Adipocyte (in vitro differentiated cells): ENCODE measurements around the gene HMGB2.
A peak's percentile ranks its signal among the peaks of the same experiment; 100 is the strongest.

Source experiments
- DNase-seq: peaks from one replicate; pipeline ENCODE4 v3.0.0-alpha.2; 2015; ENCODE audit warnings: low read depth
- H3K27me3 ChIP-seq: replicated peaks from 2 replicates; pipeline ENCODE4 v1.7.0; 2013; ENCODE audit warnings: mild to moderate bottlenecking, low read length, moderate library complexity; ENCODE audit not compliant: control insufficient read depth, insufficient read depth
- H3K36me3 ChIP-seq: 2 replicates; pipeline ENCODE4 v1.7.0; 2013; ENCODE audit warnings: low read length, mild to moderate bottlenecking, moderate library complexity; ENCODE audit not compliant: control insufficient read depth, insufficient read depth, severe bottlenecking
- H3K4me1 ChIP-seq: 2 replicates; pipeline ENCODE4 v1.7.0; 2013; ENCODE audit warnings: mild to moderate bottlenecking, low read length, moderate library complexity; ENCODE audit not compliant: control insufficient read depth, insufficient read depth
- H3K4me3 ChIP-seq: 2 replicates; pipeline ENCODE4 v1.7.0; 2013; ENCODE audit warnings: mild to moderate bottlenecking, low read length, moderate library complexity
- H3K9ac ChIP-seq: 2 replicates; pipeline ENCODE4 v1.7.0; 2013; ENCODE audit warnings: mild to moderate bottlenecking, low read length, moderate library complexity
- H3K9me3 ChIP-seq: 2 replicates; pipeline ENCODE4 v1.7.0; 2013; ENCODE audit warnings: mild to moderate bottlenecking, low read length, moderate library complexity; ENCODE audit not compliant: control insufficient read depth

HMGB2 gene

DNA sequence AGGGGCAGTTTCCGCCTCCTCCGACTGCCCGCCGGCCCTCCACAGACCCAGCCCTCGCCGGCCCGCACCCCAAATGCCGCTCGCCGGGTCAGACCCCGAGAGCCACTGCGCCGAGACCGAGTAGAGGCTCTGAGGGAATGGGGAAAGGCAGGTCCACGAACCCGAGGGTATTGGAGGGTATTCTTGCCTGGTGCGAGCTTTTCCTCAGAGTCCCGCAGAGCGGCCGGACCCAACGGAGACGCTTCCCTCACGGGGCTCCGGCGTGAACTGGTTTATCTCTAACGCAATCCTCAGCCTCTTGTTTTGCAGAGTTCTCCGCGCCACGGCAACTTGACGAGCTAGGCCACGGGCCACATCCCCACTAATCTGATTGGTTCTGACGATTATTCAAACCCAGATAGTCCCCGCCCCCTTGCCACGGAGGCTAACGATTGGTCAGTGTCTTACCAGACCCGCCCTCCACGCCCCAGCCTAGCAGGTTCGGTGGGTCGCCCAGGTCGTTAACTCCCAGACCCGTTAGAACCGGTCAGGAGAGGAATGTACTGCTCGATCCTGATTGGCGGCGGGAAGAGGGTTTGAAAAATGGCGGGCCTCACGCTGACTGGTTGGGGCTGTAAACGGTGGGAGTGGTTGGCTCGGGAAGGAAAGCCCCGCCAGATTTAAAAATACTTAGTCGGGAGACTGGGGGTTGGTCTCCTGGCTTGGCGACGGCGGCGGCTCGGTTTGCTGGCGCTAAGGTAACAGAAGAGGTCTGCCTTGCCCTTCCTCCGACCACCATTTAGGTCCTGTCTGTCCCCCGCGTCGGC, at the start of gene HMGB2:
Gene HMGB2, minus strand, starts transcription at position 274 of the 806 bp plus-strand sequence. CDS start 709 bp downstream, outside the sequence.
- DNase-seq = peak; percentile 100
- peak within 1 kb of the TSS; percentile 99 for H3K9ac ChIP-seq

DNA sequence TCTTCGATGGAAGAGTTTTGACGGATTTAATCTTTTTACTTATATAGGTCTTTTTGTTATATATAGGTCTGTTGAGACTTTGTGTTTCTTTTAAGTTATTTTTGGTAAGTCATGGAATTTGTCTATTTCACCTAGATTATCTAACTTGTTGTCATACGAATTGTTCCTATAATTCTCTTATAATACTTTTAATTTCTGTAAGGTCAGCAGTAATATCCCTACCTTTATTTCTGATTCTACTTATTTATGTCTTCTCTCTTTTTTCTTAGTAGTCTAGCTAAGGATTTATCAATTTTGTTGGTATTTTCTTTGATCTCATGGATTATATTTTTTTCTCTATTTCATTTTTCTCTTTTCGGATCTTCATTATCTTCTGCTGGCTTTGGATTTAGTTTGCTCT, 48.2 kb upstream of the HMGB2 start:
- Histone ChIP-seq H3K9ac (no peak overlapping the region), H3K9me3 (no peaks in the 10 kb centered on the region), H3K4me3 (no peak overlapping the region), H3K27me3 (no peaks in the 10 kb centered on the region), H3K36me3 (peaks cover 4% of the 10 kb centered on the region), H3K4me1 (peaks cover 7% of the 10 kb centered on the region)
- no peak for DNase-seq

More for the DNA sequence above, at the start of gene HMGB2:
- Histone ChIP-seq H3K4me1 (peaks cover 16% of the 10 kb centered on the region), H3K36me3 (peaks cover 14% of the 10 kb centered on the region), H3K9me3 (no peaks in the 10 kb centered on the region), H3K4me3 (peak within 1 kb of the TSS; percentile 98), H3K27me3 (no peaks in the 10 kb centered on the region)

DNA sequence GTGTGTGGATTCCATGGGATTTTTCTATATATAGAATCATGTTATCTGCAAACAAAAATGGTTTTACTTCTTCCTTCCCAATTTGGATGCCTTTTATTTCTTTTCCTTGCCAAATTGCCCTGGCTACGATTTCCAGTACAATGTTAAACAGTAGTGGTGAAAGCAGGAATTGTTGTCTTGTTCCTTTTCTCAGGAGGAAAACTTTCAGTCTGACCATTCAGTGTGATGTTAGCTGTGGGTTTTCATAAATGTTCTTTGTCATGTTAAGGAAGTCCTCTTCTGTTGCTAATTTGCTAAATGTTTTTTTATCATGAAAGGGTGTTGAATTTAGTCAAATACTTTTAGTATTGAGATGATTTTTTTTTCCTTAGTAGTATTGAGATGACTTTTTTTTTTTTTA, 47.5 kb upstream of the HMGB2 start:
- H3K9ac ChIP-seq = no peak overlapping the region
- no peak for DNase-seq
- H3K4me3 ChIP-seq = no peak overlapping the region
- peaks cover 4% of the 10 kb centered on the region for H3K36me3 ChIP-seq
- peaks cover 7% of the 10 kb centered on the region for H3K4me1 ChIP-seq
- H3K9me3 ChIP-seq = no peaks in the 10 kb centered on the region
- H3K27me3 ChIP-seq = no peaks in the 10 kb centered on the region

DNA sequence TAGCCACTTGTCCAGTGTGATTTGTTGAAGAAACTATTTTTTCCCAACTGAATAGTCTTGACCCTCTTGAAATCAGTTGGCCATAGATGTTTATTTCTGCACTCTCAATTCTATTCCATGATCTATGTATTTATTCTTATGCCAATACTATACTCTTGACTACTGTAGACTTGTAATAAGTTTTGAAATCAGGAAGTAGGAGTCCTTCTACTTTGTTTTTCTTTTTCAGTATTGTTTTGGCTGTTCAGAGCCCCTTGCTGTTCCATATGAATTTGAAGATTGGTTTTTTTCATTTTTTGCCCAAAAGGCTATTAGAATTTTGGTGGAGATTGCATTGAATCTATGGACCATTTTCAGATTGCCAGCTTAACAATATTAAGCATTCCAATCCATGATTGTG, 46.8 kb upstream of the HMGB2 start:
- Histone ChIP-seq H3K36me3 (peaks cover 4% of the 10 kb centered on the region), H3K9ac (no peak overlapping the region), H3K9me3 (no peaks in the 10 kb centered on the region), H3K4me3 (no peak overlapping the region), H3K27me3 (no peaks in the 10 kb centered on the region), H3K4me1 (peaks cover 7% of the 10 kb centered on the region)
- no peak for DNase-seq

DNA sequence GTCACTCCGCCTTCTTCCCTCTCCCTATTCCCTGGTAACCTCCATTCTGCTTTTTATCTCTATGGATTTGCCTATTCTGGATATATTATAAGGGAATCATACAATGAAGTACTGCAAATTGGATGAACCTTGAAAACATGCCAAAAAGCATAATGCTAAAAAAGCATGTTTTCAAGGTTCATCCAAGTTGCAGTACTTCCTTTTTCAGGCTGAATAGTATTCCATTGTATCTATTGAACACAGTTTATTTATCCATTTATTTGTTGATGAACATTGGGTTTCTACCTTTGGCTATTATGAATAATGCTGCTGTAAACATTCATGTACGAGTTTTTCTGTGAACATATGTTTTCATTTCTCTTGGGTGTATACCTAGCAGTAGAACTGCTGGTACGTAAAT, 45.8 kb upstream of the HMGB2 start:
- no peak overlapping the region for H3K9ac ChIP-seq
- H3K4me1 ChIP-seq = peaks cover 7% of the 10 kb centered on the region
- DNase-seq = no peak
- H3K9me3 ChIP-seq = no peaks in the 10 kb centered on the region
- peaks cover 4% of the 10 kb centered on the region for H3K36me3 ChIP-seq
- H3K27me3 ChIP-seq = no peaks in the 10 kb centered on the region
- H3K4me3 ChIP-seq = no peak overlapping the region

DNA sequence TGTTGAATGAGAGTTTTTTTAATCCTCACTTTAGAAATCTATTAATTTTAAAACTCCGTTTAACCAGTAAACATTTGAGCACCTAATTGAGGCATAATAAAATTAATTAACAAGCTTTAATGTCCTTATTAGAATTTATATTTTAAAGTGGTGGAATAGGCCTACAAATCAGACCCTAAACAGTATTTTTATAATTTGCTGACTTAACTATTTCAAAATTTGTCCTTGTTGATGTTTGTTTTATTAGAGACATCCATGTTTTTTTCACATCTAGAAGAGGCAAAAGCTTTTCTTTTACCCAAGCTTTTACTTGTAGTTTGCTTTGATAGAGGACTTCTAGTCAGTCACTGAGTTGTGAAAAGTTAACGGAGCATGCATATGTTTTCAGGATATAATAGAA, 40.4 kb upstream of the HMGB2 start:
- no peaks in the 10 kb centered on the region for H3K9me3 ChIP-seq
- peaks cover 4% of the 10 kb centered on the region for H3K36me3 ChIP-seq
- H3K27me3 ChIP-seq = no peaks in the 10 kb centered on the region
- no peak overlapping the region for H3K4me3 ChIP-seq
- no peak overlapping the region for H3K9ac ChIP-seq
- H3K4me1 ChIP-seq = peaks cover 8% of the 10 kb centered on the region
- no peak for DNase-seq

DNA sequence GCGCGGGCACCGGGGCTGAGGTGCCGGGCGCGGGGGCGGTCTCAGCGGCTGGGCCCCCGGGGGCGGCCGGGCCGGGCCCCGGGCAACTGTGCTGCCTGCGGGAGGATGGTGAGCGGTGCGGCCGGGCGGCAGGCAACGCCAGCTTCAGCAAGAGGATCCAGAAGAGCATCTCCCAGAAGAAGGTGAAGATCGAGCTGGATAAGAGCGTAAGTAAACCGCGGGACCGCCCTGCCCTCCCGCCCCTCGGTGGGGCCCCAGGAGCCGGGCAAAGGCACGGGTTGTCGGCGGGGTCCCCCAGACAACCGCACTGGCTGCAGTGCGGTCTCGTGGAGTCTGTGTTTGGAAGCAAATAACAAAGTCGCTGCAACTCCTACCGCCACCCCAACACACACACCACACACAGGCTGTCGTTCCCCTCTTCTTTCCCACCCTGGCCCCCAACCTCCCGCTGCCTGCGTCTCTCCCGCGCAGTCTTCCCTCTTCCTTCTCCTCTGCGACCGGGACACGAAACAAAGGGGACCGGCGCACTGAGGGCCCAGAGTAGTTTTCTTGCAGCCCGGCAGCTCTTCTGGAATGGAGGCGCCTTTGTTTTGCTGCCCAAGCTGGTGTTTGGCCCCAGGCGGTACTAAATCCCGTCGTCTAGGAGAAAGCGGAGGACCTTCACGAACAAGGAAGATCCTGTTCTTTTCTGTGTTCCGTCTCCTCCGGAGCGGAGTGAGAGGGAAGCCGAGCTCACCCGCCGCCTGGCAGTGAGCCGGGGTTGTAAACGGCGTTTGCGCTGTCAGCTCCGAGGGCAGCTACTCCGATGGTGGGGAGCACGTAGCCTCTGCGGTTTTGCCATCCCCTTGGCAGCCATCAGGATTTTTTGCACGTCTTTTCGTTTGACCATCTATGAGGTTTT, 37.4 kb upstream of the HMGB2 start:
- H3K36me3 ChIP-seq = no peaks in the 10 kb centered on the region
- peak overlapping the region; percentile 91 for H3K4me3 ChIP-seq
- no peaks in the 10 kb centered on the region for H3K27me3 ChIP-seq
- peak; percentile 89 for DNase-seq
- H3K9me3 ChIP-seq = no peaks in the 10 kb centered on the region
- peaks cover 8% of the 10 kb centered on the region for H3K4me1 ChIP-seq
- H3K9ac ChIP-seq = peak overlapping the region; percentile 92

DNA sequence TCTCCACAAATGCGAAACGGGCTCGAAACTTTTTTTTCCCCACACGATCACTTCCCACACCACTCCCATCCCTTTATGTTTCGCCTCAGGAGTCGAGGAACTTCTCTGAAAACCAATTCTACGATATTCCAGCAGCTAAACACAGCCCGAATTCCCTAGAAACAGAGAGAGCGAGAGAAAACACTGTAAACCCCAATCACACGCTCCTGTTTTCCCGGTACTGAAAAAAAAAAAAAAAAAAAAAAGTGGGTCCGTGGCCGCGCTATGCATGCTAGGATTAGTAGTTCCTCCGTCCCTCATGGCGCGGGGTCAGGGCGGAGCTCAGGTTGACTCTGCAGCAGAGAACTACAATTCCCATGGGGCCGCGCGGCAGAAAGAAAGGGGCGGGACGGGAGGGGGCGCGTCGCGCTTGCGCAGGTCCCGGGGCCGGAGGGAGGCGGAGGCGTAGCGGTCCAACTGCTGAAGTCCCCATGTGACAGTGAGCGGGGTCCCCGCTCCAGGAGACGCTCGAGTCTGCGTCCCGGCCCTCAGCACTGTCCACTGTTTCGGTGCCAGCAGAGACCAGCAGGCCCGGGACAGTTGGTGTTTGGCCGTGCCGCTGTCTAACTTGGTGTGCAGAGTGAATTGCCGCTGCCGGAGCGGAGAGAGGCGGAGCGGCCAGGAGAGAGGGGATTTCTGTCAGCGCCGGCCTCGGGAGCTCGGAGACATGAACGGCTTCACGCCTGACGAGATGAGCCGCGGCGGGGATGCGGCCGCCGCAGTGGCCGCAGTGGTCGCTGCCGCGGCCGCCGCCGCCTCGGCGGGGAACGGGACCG, 36.5 kb upstream of the HMGB2 start, which contains the start of gene SAP30:
Gene SAP30, plus strand, starts transcription at position 478 of the 815 bp plus-strand sequence. Its CDS starts 229 bp downstream, at position 707.
- Histone ChIP-seq H3K9ac (peak within 1 kb of the TSS; percentile 92), H3K4me1 (peaks cover 8% of the 10 kb centered on the region), H3K4me3 (peak within 1 kb of the TSS; percentile 91), H3K36me3 (no peaks in the 10 kb centered on the region), H3K9me3 (no peaks in the 10 kb centered on the region), H3K27me3 (no peaks in the 10 kb centered on the region)
- peak; percentile 100 for DNase-seq

DNA sequence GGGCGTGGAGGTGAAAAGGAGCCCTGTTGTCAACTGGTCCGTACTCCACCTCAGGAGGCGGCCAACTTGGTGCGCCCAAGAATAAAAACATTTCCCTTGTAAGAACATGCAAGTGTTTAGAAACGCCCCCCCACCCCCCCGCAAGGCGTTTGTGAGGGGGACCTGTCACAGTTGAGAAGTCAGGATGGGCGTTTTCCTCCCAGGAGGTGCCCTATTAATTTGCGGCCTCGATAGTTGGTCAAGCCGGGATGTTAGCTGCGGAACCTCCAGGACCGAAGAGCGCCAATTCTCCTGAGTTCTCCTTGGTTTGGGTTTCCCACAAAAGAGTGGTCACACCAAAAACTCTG, 35.9 kb upstream of the HMGB2 start:
- no peak for DNase-seq
- no peaks in the 10 kb centered on the region for H3K36me3 ChIP-seq
- no peaks in the 10 kb centered on the region for H3K27me3 ChIP-seq
- H3K4me3 ChIP-seq = peak overlapping the region; percentile 91
- H3K4me1 ChIP-seq = peaks cover 8% of the 10 kb centered on the region
- H3K9me3 ChIP-seq = no peaks in the 10 kb centered on the region
- peak overlapping the region; percentile 91 for H3K9ac ChIP-seq

DNA sequence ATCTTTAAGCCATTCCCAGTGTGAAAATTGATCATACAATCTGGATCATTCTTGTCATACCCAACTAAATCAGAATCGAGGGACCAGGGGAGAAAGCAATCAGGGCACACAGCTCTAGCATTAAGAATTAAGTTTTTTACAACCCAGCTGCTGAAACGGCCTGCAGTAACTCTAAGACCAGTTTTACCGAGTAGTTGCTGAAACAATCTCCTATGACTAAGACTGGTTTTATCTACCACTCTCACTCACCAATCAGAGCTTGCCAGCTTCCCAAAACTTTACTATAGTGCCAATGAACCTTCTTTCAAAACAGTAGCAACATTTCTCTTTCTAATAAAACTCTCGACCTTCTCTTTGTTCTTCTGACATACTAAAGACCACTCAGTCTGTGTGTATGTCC, 33.8 kb upstream of the HMGB2 start:
- H3K4me3 ChIP-seq = no peak overlapping the region
- no peaks in the 10 kb centered on the region for H3K9me3 ChIP-seq
- no peaks in the 10 kb centered on the region for H3K36me3 ChIP-seq
- peak; percentile 7 for DNase-seq
- H3K27me3 ChIP-seq = no peaks in the 10 kb centered on the region
- H3K9ac ChIP-seq = no peak overlapping the region
- no peaks in the 10 kb centered on the region for H3K4me1 ChIP-seq
